C4-2B (cell line): ENCODE results near the gene MUC13.

Source experiments
- CTCF ChIP-seq: fragments of 450-650 bp; conservative IDR thresholded peaks from 2 replicates; pipeline ENCODE4 v1.5.1; 2017; ENCODE audit warnings: mild to moderate bottlenecking
- ZFX ChIP-seq: fragments of 450-650 bp; IDR thresholded peaks from 2 replicates; pipeline ENCODE4 v1.6.1; 2017

GRCh38 chr3:124877674-124878073 is 56.9 kb downstream of the MUC13 start:
- TF ChIP-seq CTCF: no peak
- TF ChIP-seq ZFX: no peak
